Smooth muscle cell (in vitro differentiated cells): ENCODE results near the gene IL2RA. TPM values are rescaled to one million over a fixed set of nuclear protein-coding genes. Genes with fewer than 3 reads are reported as not detected.
A peak's percentile ranks its signal among the peaks of the same experiment; 100 is the strongest.

Experiments
- DNase-seq: peaks from one replicate; lab custom pipeline; 2025; ENCODE audit not compliant: unreplicated experiment; lab: John Stamatoyannopoulos, UW
- H2AFZ ChIP-seq: fragments of 200-600 bp; sonication (generic); 2 replicates; pipeline ENCODE4 v1.6.0; 2016; ENCODE audit warnings: antibody characterized with exemption, low read depth, mild to moderate bottlenecking
- H3F3A ChIP-seq: fragments of 200-600 bp; sonication (generic); 2 replicates; pipeline ENCODE4 v1.6.0; 2017; ENCODE audit warnings: antibody characterized with exemption, low read depth
- H3K27ac ChIP-seq: fragments of 200-600 bp; sonication (generic); 2 replicates; pipeline ENCODE4 v1.5.1; 2016; ENCODE audit warnings: low read depth, mild to moderate bottlenecking
- H3K27me3 ChIP-seq: fragments of 200-600 bp; sonication (generic); 2 replicates; pipeline ENCODE4 v1.6.1; 2016; ENCODE audit warnings: low read depth, mild to moderate bottlenecking
- H3K36me3 ChIP-seq: fragments of 200-600 bp; sonication (generic); 2 replicates; pipeline ENCODE4 v1.5.1; 2016; ENCODE audit warnings: low read depth
- H3K4me1 ChIP-seq: fragments of 200-600 bp; sonication (generic); 2 replicates; pipeline ENCODE4 v1.5.1; 2016; ENCODE audit warnings: low read depth
- H3K4me2 ChIP-seq: fragments of 200-600 bp; sonication (generic); 2 replicates; pipeline ENCODE4 v1.6.0; 2016; ENCODE audit warnings: mild to moderate bottlenecking
- H3K4me3 ChIP-seq: fragments of 200-600 bp; sonication (generic); 2 replicates; pipeline ENCODE4 v1.5.1; 2016; ENCODE audit warnings: mild to moderate bottlenecking
- H3K79me2 ChIP-seq: fragments of 200-600 bp; sonication (generic); 2 replicates; pipeline ENCODE4 v1.6.0; 2016; ENCODE audit warnings: low read depth, mild to moderate bottlenecking
- H3K9ac ChIP-seq: fragments of 200-600 bp; sonication (generic); 2 replicates; pipeline ENCODE4 v1.6.0; 2016; ENCODE audit warnings: low read depth
- H3K9me3 ChIP-seq: fragments of 200-600 bp; sonication (generic); replicated peaks from 2 replicates; pipeline ENCODE4 v1.5.1; 2016; ENCODE audit warnings: low read depth
- H4K20me1 ChIP-seq: fragments of 200-600 bp; sonication (generic); 2 replicates; pipeline ENCODE4 v1.6.0; 2016; ENCODE audit warnings: low read depth
- CTCF ChIP-seq: fragments of 200-600 bp; sonication (generic); IDR thresholded peaks from 2 replicates; pipeline ENCODE4 v1.5.1; 2017; ENCODE audit warnings: borderline replicate concordance, mild to moderate bottlenecking, antibody characterized with exemption; ENCODE audit not compliant: insufficient read depth, poor library complexity, severe bottlenecking
- WGBS: methylation state at CpG from one replicate; pipeline ENCODE4 v1.1.7; 2016; ENCODE audit warnings: low lambda C conversion rate; 5-methylcytosine and 5-hydroxymethylcytosine counted together
- polyA plus RNA-seq: library from polyadenylated mRNA; unstranded; fragments of >200 nt; fragmentation: Nextera tagmentation; extraction: Ambion mirVana; gene quantifications from 2 replicates; pipeline ENCODE4 v1.2.1, GENCODE V29; 2016
- total RNA-seq: library from RNA; depleted of rRNA; stranded (reverse); fragments of >200 nt; gene quantifications from 2 replicates; pipeline ENCODE4 v1.2.3, GENCODE V29; 2014

IL2RA gene
- total and polyA plus RNA-seq, 2 experiments from 2014 or later, result not detected

- WGBS, result 58% methylated on average over 2 of the region's 2 CpGs
- H3K27me3 ChIP-seq, result peaks cover 3% of the 10 kb centered on the region
- DNase-seq, result no peak
- peak overlapping the region; percentile 52 for H3K27ac ChIP-seq
- H3K36me3 ChIP-seq, result no peaks in the 10 kb centered on the region
- no peak for TF ChIP-seq CTCF
- H2AFZ ChIP-seq, result no peak overlapping the region
- H3K9me3 ChIP-seq, result no peaks in the 10 kb centered on the region
- H4K20me1 ChIP-seq, result no peaks in the 10 kb centered on the region
- no peaks in the 10 kb centered on the region for H3K4me1 ChIP-seq
- H3K4me2 ChIP-seq, result peak overlapping the region; percentile 38
- no peaks in the 10 kb centered on the region for H3F3A ChIP-seq
- no peak overlapping the region for H3K4me3 ChIP-seq
- H3K9ac ChIP-seq, result no peak overlapping the region
- no peaks in the 10 kb centered on the region for H3K79me2 ChIP-seq
Measured at GRCh38 chr10:6009150-6009549, 53.0 kb downstream of the IL2RA start.

- Histone ChIP-seq H3F3A (no peaks in the 10 kb centered on the region), H2AFZ (no peak overlapping the region), H3K4me1 (no peaks in the 10 kb centered on the region), H3K4me2 (peak overlapping the region; percentile 38), H3K27ac (peak overlapping the region; percentile 4), H3K79me2 (no peaks in the 10 kb centered on the region), H3K27me3 (peaks cover 6% of the 10 kb centered on the region), H3K9ac (no peak overlapping the region), H3K36me3 (no peaks in the 10 kb centered on the region), H3K4me3 (no peak overlapping the region), H3K9me3 (no peaks in the 10 kb centered on the region), H4K20me1 (no peaks in the 10 kb centered on the region)
- WGBS, result 74% methylated on average over 5 of the region's 5 CpGs
- DNase-seq, result no peak
- no peak for TF ChIP-seq CTCF
Measured at GRCh38 chr10:6008497-6009142, 53.5 kb downstream of the IL2RA start.

GRCh38 chr10:6006991-6007390 lies 55.2 kb downstream of the IL2RA start:
- peaks cover 6% of the 10 kb centered on the region for H3K27me3 ChIP-seq
- 57% methylated on average over 1 of the region's 1 CpG for WGBS

More at GRCh38 chr10:6006991-6007390, 55.2 kb downstream of the IL2RA start:
- H3K4me2 ChIP-seq, result no peak overlapping the region
- no peaks in the 10 kb centered on the region for H3F3A ChIP-seq
- no peak overlapping the region for H3K27ac ChIP-seq
- H2AFZ ChIP-seq, result no peak overlapping the region
- H3K9ac ChIP-seq, result no peak overlapping the region
- no peaks in the 10 kb centered on the region for H3K36me3 ChIP-seq
- H3K9me3 ChIP-seq, result no peaks in the 10 kb centered on the region
- H3K4me3 ChIP-seq, result no peak overlapping the region
- no peaks in the 10 kb centered on the region for H3K4me1 ChIP-seq
- no peak for TF ChIP-seq CTCF
- DNase-seq, result no peak
- no peaks in the 10 kb centered on the region for H4K20me1 ChIP-seq
- H3K79me2 ChIP-seq, result no peaks in the 10 kb centered on the region
